Stimulated activated naive B cell treated with anti-CD40 and anti-IgM and Interleukin-4, amounts not matched to agents 10 μg/mL and 1 μg/mL and 100 μg/mL, for 72 hours (primary cell): Measurements from ENCODE around the gene TRMT44.

Experiments used
- ATAC-seq, 2 donors: fragments of 150-1000 bp; cut with Tn5 transposase; replicated peaks; 2 replicates each; pipeline ENCODE4 v1.10.0; 2021; ENCODE audit warnings: moderate library complexity in 1 of 2
- DNase-seq: peaks from one replicate; pipeline ENCODE4 v3.0.0; 2021
- H3K27ac Mint-ChIP-seq: one replicate; pipeline ENCODE4 v1.8.0; 2022; ENCODE audit warnings: mild to moderate bottlenecking, mixed read lengths
- H3K27me3 Mint-ChIP-seq, 2 donors: one replicate each; pipeline ENCODE4 v1.8.0; 2022; ENCODE audit warnings: mixed read lengths in 2 of 2
- H3K36me3 Mint-ChIP-seq, 2 donors: one replicate each; pipeline ENCODE4 v1.8.0; 2022; ENCODE audit warnings: mixed read lengths in 2 of 2, mild to moderate bottlenecking in 1 of 2
- H3K4me1 Mint-ChIP-seq, 2 donors: one replicate each; pipeline ENCODE4 v1.8.0; 2022; ENCODE audit warnings: mixed read lengths in 2 of 2, mild to moderate bottlenecking in 1 of 2
- H3K4me3 Mint-ChIP-seq, 2 donors: one replicate each; pipeline ENCODE4 v1.8.0; 2022; ENCODE audit warnings: mild to moderate bottlenecking in 2 of 2, mixed read lengths in 2 of 2, moderate library complexity in 1 of 2
- H3K9me3 Mint-ChIP-seq, 2 donors: one replicate each; pipeline ENCODE4 v1.8.0; 2022; ENCODE audit warnings: mixed read lengths in 2 of 2, mild to moderate bottlenecking in 1 of 2

The TRMT44 gene

GRCh38 chr4:8459867-8460445 is 19.4 kb downstream of the TRMT44 start:
- no peaks in the 10 kb centered on the region for H3K9me3 Mint-ChIP-seq

GRCh38 chr4:8461086-8461485 is 20.5 kb downstream of the TRMT44 start:
- no peak overlapping the region for H3K27ac Mint-ChIP-seq
- no peaks in the 10 kb centered on the region for H3K9me3 Mint-ChIP-seq
- ATAC-seq: no peak
- peaks cover 0 to 8% of the 10 kb centered on the region in 2 donors for H3K4me1 Mint-ChIP-seq
- no peak overlapping the region for H3K4me3 Mint-ChIP-seq
- peaks cover 46 to 53% of the 10 kb centered on the region in 2 donors for H3K36me3 Mint-ChIP-seq
- DNase-seq: no peak
- no peaks in the 10 kb centered on the region for H3K27me3 Mint-ChIP-seq

More at GRCh38 chr4:8459867-8460445, 19.4 kb downstream of the TRMT44 start:
- no peak overlapping the region for H3K4me3 Mint-ChIP-seq
- H3K4me1 Mint-ChIP-seq: no peaks in the 10 kb centered on the region
- peak overlapping the region; percentile 59 for H3K27ac Mint-ChIP-seq
- no peaks in the 10 kb centered on the region for H3K27me3 Mint-ChIP-seq
- no peak for DNase-seq
- peaks cover 40 to 45% of the 10 kb centered on the region in 2 donors for H3K36me3 Mint-ChIP-seq
- ATAC-seq: no peak

- Mint-ChIP-seq H3K4me3 (no peak overlapping the region), H3K9me3 (no peaks in the 10 kb centered on the region), H3K4me1 (peaks cover 0 to 8% of the 10 kb centered on the region in 2 donors), H3K27ac (no peak overlapping the region), H3K27me3 (no peaks in the 10 kb centered on the region), H3K36me3 (peaks cover 43 to 52% of the 10 kb centered on the region in 2 donors)
- ATAC-seq: no peak
- DNase-seq: no peak
These were observed 21.0 kb downstream of the TRMT44 start for GRCh38 chr4:8461616-8462015.

- no peaks in the 10 kb centered on the region for H3K9me3 Mint-ChIP-seq
- H3K36me3 Mint-ChIP-seq: peaks cover 42 to 58% of the 10 kb centered on the region in 2 donors
These were observed 23.2 kb downstream of the TRMT44 start for GRCh38 chr4:8463811-8464210.

GRCh38 chr4:8464381-8464780 is 23.8 kb downstream of the TRMT44 start:
- Mint-ChIP-seq H3K4me3 (no peak overlapping the region), H3K27me3 (no peaks in the 10 kb centered on the region), H3K27ac (no peak overlapping the region), H3K36me3 (peaks cover 46 to 62% of the 10 kb centered on the region in 2 donors), H3K4me1 (peaks cover 7 to 20% of the 10 kb centered on the region in 2 donors), H3K9me3 (no peaks in the 10 kb centered on the region)
- ATAC-seq (no peak), DNase-seq (no peak)

More at GRCh38 chr4:8463811-8464210, 23.2 kb downstream of the TRMT44 start:
- Mint-ChIP-seq H3K4me1 (peaks cover 2 to 15% of the 10 kb centered on the region in 2 donors), H3K4me3 (no peak overlapping the region), H3K27ac (no peak overlapping the region), H3K27me3 (no peaks in the 10 kb centered on the region)
- DNase-seq (no peak), ATAC-seq (no peak)

- H3K27ac Mint-ChIP-seq: no peak overlapping the region
- ATAC-seq (peak; percentile 51 to 72), DNase-seq (no peak)
- H3K4me3 Mint-ChIP-seq: no peak overlapping the region
- no peaks in the 10 kb centered on the region for H3K27me3 Mint-ChIP-seq
- peaks cover 41 to 68% of the 10 kb centered on the region in 2 donors for H3K36me3 Mint-ChIP-seq
- H3K4me1 Mint-ChIP-seq: peaks cover 7 to 22% of the 10 kb centered on the region in 2 donors
- no peaks in the 10 kb centered on the region for H3K9me3 Mint-ChIP-seq
These were observed 25.3 kb downstream of the TRMT44 start for GRCh38 chr4:8465615-8466611.

- Mint-ChIP-seq H3K27ac (no peak overlapping the region), H3K9me3 (no peaks in the 10 kb centered on the region), H3K4me3 (no peak overlapping the region), H3K36me3 (peaks cover 40 to 71% of the 10 kb centered on the region in 2 donors), H3K4me1 (peaks cover 7 to 22% of the 10 kb centered on the region in 2 donors), H3K27me3 (no peaks in the 10 kb centered on the region)
- ATAC-seq: no peak
- DNase-seq: no peak
These were observed 26.4 kb downstream of the TRMT44 start for GRCh38 chr4:8467016-8467415.

- Mint-ChIP-seq H3K36me3 (peaks cover 38 to 71% of the 10 kb centered on the region in 2 donors), H3K9me3 (no peaks in the 10 kb centered on the region), H3K27ac (no peak overlapping the region), H3K4me1 (peaks cover 7 to 22% of the 10 kb centered on the region in 2 donors), H3K4me3 (no peak overlapping the region), H3K27me3 (no peaks in the 10 kb centered on the region)
- peak; percentile 28 for DNase-seq
- ATAC-seq: peak; percentile 71 to 82
These were observed 28.4 kb downstream of the TRMT44 start for GRCh38 chr4:8468746-8469535.

GRCh38 chr4:8469550-8469949 is 29.0 kb downstream of the TRMT44 start:
- Mint-ChIP-seq H3K9me3 (no peaks in the 10 kb centered on the region), H3K36me3 (peaks cover 37 to 71% of the 10 kb centered on the region in 2 donors), H3K4me1 (peaks cover 7 to 22% of the 10 kb centered on the region in 2 donors), H3K27me3 (no peaks in the 10 kb centered on the region), H3K27ac (no peak overlapping the region), H3K4me3 (no peak overlapping the region)
- DNase-seq: no peak
- no peak for ATAC-seq

GRCh38 chr4:8470451-8471024 is 30.0 kb downstream of the TRMT44 start:
- no peak for DNase-seq
- H3K36me3 Mint-ChIP-seq: peaks cover 33 to 71% of the 10 kb centered on the region in 2 donors
- ATAC-seq: no peak
- no peaks in the 10 kb centered on the region for H3K9me3 Mint-ChIP-seq
- peaks cover 7 to 18% of the 10 kb centered on the region in 2 donors for H3K4me1 Mint-ChIP-seq
- H3K27me3 Mint-ChIP-seq: no peaks in the 10 kb centered on the region
- H3K4me3 Mint-ChIP-seq: no peak overlapping the region
- no peak overlapping the region for H3K27ac Mint-ChIP-seq

GRCh38 chr4:8471211-8471875 is 30.8 kb downstream of the TRMT44 start:
- DNase-seq (no peak), ATAC-seq (no peak)
- H3K27me3 Mint-ChIP-seq: no peaks in the 10 kb centered on the region
- peak overlapping the region; percentile 20 for H3K27ac Mint-ChIP-seq
- peaks cover 7 to 15% of the 10 kb centered on the region in 2 donors for H3K4me1 Mint-ChIP-seq
- H3K9me3 Mint-ChIP-seq: no peaks in the 10 kb centered on the region
- H3K4me3 Mint-ChIP-seq: no peak overlapping the region
- peaks cover 33 to 72% of the 10 kb centered on the region in 2 donors for H3K36me3 Mint-ChIP-seq

GRCh38 chr4:8472158-8472688 is 31.6 kb downstream of the TRMT44 start:
- H3K9me3 Mint-ChIP-seq: no peaks in the 10 kb centered on the region
- no peak for ATAC-seq
- H3K27ac Mint-ChIP-seq: no peak overlapping the region
- H3K27me3 Mint-ChIP-seq: no peaks in the 10 kb centered on the region
- peaks cover 31 to 69% of the 10 kb centered on the region in 2 donors for H3K36me3 Mint-ChIP-seq
- no peak overlapping the region for H3K4me3 Mint-ChIP-seq
- peaks cover 7 to 15% of the 10 kb centered on the region in 2 donors for H3K4me1 Mint-ChIP-seq
- DNase-seq: no peak

GRCh38 chr4:8472689-8473197 is 32.2 kb downstream of the TRMT44 start:
- no peak overlapping the region for H3K4me3 Mint-ChIP-seq
- peaks cover 31 to 68% of the 10 kb centered on the region in 2 donors for H3K36me3 Mint-ChIP-seq
- ATAC-seq (no peak), DNase-seq (no peak)
- H3K9me3 Mint-ChIP-seq: no peaks in the 10 kb centered on the region
- peaks cover 7 to 15% of the 10 kb centered on the region in 2 donors for H3K4me1 Mint-ChIP-seq
- H3K27me3 Mint-ChIP-seq: no peaks in the 10 kb centered on the region
- no peak overlapping the region for H3K27ac Mint-ChIP-seq
